Neural cell (in vitro differentiated cells): Measurements from ENCODE around the gene MYO1H. TPM values are rescaled to one million over a fixed set of nuclear protein-coding genes. Genes with fewer than 3 reads are reported as not detected.

Experiments used
- H2AFZ ChIP-seq: fragments of 200-600, 300-800 bp; sonication (generic), shearing (Covaris generic); 2 replicates; pipeline ENCODE4 v1.6.0; 2014; ENCODE audit warnings: low read depth, mild to moderate bottlenecking, antibody characterized with exemption, low read length, moderate library complexity
- H3F3A ChIP-seq: fragments of 200-600 bp; shearing (Covaris generic); 2 replicates; pipeline ENCODE4 v1.6.1; 2016; ENCODE audit warnings: mild to moderate bottlenecking, moderate library complexity, mixed read lengths, antibody characterized with exemption, low read length; ENCODE audit not compliant: insufficient read depth, poor library complexity, severe bottlenecking
- H3K27ac ChIP-seq: fragments of 200-600, 300-800 bp; sonication (generic), shearing (Covaris generic); 2 replicates; pipeline ENCODE4 v1.5.1; 2014; ENCODE audit warnings: mild to moderate bottlenecking, low read length, moderate library complexity
- H3K27me3 ChIP-seq: fragments of 300-800, 200-600 bp; sonication (generic), shearing (Covaris generic); 2 replicates; pipeline ENCODE4 v1.6.0; 2014; ENCODE audit warnings: mild to moderate bottlenecking, low read depth, low read length, moderate library complexity; ENCODE audit not compliant: insufficient read depth
- H3K36me3 ChIP-seq: fragments of 300-800, 200-600 bp; sonication (generic), shearing (Covaris generic); 2 replicates; pipeline ENCODE4 v1.5.1; 2014; ENCODE audit warnings: mild to moderate bottlenecking, antibody characterized with exemption, low read length, moderate library complexity; ENCODE audit not compliant: insufficient read depth
- H3K4me2 ChIP-seq: fragments of 300-800, 200-600 bp; sonication (generic), shearing (Covaris generic); 2 replicates; pipeline ENCODE4 v1.6.0; 2014; ENCODE audit warnings: mild to moderate bottlenecking, low read length
- H3K4me3 ChIP-seq: fragments of 300-800, 200-600 bp; sonication (generic), shearing (Covaris generic); 2 replicates; pipeline ENCODE4 v1.5.1; 2014; ENCODE audit warnings: mild to moderate bottlenecking, low read length, moderate library complexity
- H3K79me2 ChIP-seq: fragments of 200-600 bp; shearing (Covaris generic); replicated peaks from 2 replicates; pipeline ENCODE4 v1.6.0; 2014; ENCODE audit warnings: mild to moderate bottlenecking, low read length, moderate library complexity; ENCODE audit not compliant: insufficient read depth
- H3K9ac ChIP-seq: fragments of 300-800, 200-600 bp; sonication (generic), shearing (Covaris generic); 2 replicates; pipeline ENCODE4 v1.6.1; 2016; ENCODE audit warnings: mild to moderate bottlenecking, low read length, mixed read lengths
- H3K9me2 ChIP-seq: fragments of 200-600 bp; shearing (Covaris generic); 2 replicates; pipeline ENCODE4 v1.6.1; 2016; ENCODE audit warnings: mild to moderate bottlenecking, low read length, mixed read lengths; ENCODE audit not compliant: insufficient read depth
- H3K9me3 ChIP-seq: fragments of 200-600, 300-800 bp; sonication (generic), shearing (Covaris generic); 2 replicates; pipeline ENCODE4 v1.6.1; 2016; ENCODE audit warnings: mild to moderate bottlenecking, mixed run types, low read length, moderate library complexity, mixed read lengths
- H4K20me1 ChIP-seq: fragments of 200-600 bp; shearing (Covaris generic); 2 replicates; pipeline ENCODE4 v1.6.1; 2016; ENCODE audit warnings: mild to moderate bottlenecking, mixed run types; ENCODE audit not compliant: insufficient read depth
- CTCF ChIP-seq: fragments of 450-650 bp; IDR thresholded peaks from 2 replicates; pipeline ENCODE4 v1.5.1; 2014; ENCODE audit warnings: antibody characterized with exemption, mild to moderate bottlenecking, moderate library complexity; ENCODE audit not compliant: poor library complexity, severe bottlenecking
- EP300 ChIP-seq: fragments of 450-650 bp; conservative IDR thresholded peaks from 2 replicates; pipeline ENCODE4 v1.6.1; 2014; ENCODE audit warnings: antibody characterized with exemption, mild to moderate bottlenecking, moderate library complexity; ENCODE audit not compliant: poor library complexity, severe bottlenecking
- EZH2 ChIP-seq: fragments of 200-600, 300-800 bp; shearing (Covaris generic), sonication (generic); IDR thresholded peaks from 2 replicates; pipeline ENCODE4 v1.6.1; 2014; ENCODE audit warnings: antibody characterized with exemption, low read length, borderline replicate concordance, mild to moderate bottlenecking; ENCODE audit not compliant: insufficient read depth, poor library complexity, severe bottlenecking
- MXI1 ChIP-seq: fragments of 450-650 bp; conservative IDR thresholded peaks from 2 replicates; pipeline ENCODE4 v1.6.1; 2014; ENCODE audit warnings: antibody characterized with exemption, mild to moderate bottlenecking; ENCODE audit not compliant: poor library complexity, severe bottlenecking
- POLR2AphosphoS5 ChIP-seq: IDR thresholded peaks from 2 replicates; pipeline ENCODE4 v1.6.1; 2012
- RAD21 ChIP-seq: fragments of 450-650 bp; conservative IDR thresholded peaks from 2 replicates; pipeline ENCODE4 v1.6.1; 2014; ENCODE audit warnings: antibody characterized with exemption, mild to moderate bottlenecking, moderate library complexity
- REST ChIP-seq: IDR thresholded peaks from 2 replicates; pipeline ENCODE4 v1.6.1; 2012; ENCODE audit warnings: borderline replicate concordance
- SMC3 ChIP-seq: fragments of 450-650 bp; conservative IDR thresholded peaks from 2 replicates; pipeline ENCODE4 v1.6.1; 2014; ENCODE audit warnings: antibody characterized with exemption, mild to moderate bottlenecking, moderate library complexity; ENCODE audit not compliant: poor library complexity
- TAF1 ChIP-seq: IDR thresholded peaks from 2 replicates; pipeline ENCODE4 v1.6.1; 2012; ENCODE audit warnings: low read depth
- polyA plus RNA-seq: library from polyadenylated mRNA; depleted of rRNA; stranded (reverse); fragments of >200 nt; gene quantifications from 2 replicates; pipeline ENCODE4 v1.2.3, GENCODE V29; 2014

The MYO1H gene
- polyA plus RNA-seq, 1 donor from 2014 or later, result 10.6 TPM

- no peaks in the 10 kb centered on the region for H3K27me3 ChIP-seq
- H3K79me2 ChIP-seq, result no peaks in the 10 kb centered on the region
- H4K20me1 ChIP-seq, result no peaks in the 10 kb centered on the region
These were observed 103.3 kb downstream of the MYO1H start for GRCh38 chr12:109450980-109451379.

GRCh38 chr12:109451400-109451799, 103.7 kb downstream of the MYO1H start:
- no peaks in the 10 kb centered on the region for H3K9me2 ChIP-seq
- H3K79me2 ChIP-seq, result no peaks in the 10 kb centered on the region
- H4K20me1 ChIP-seq, result no peaks in the 10 kb centered on the region
- no peaks in the 10 kb centered on the region for H3K9me3 ChIP-seq
- no peak overlapping the region for H3K9ac ChIP-seq
- H3K36me3 ChIP-seq, result no peaks in the 10 kb centered on the region
- no peak overlapping the region for H3K4me3 ChIP-seq
- no peaks in the 10 kb centered on the region for H3F3A ChIP-seq
- no peak overlapping the region for H3K27ac ChIP-seq
- H3K27me3 ChIP-seq, result no peaks in the 10 kb centered on the region
- no peak overlapping the region for H2AFZ ChIP-seq
- H3K4me2 ChIP-seq, result no peak overlapping the region
- TF ChIP-seq EZH2 (no peak), TAF1 (no peak), POLR2AphosphoS5 (no peak), REST (no peak), MXI1 (no peak), EP300 (no peak), CTCF (no peak)

More at GRCh38 chr12:109450980-109451379, 103.3 kb downstream of the MYO1H start:
- no peaks in the 10 kb centered on the region for H3K36me3 ChIP-seq
- no peak overlapping the region for H3K27ac ChIP-seq
- no peak overlapping the region for H3K9ac ChIP-seq
- no peak overlapping the region for H3K4me2 ChIP-seq
- no peak overlapping the region for H2AFZ ChIP-seq
- TF ChIP-seq TAF1 (no peak), POLR2AphosphoS5 (no peak), EP300 (no peak), CTCF (no peak), REST (no peak), EZH2 (no peak), SMC3 (no peak), MXI1 (no peak), RAD21 (no peak)
- no peaks in the 10 kb centered on the region for H3K9me3 ChIP-seq
- H3F3A ChIP-seq, result no peaks in the 10 kb centered on the region
- H3K9me2 ChIP-seq, result no peaks in the 10 kb centered on the region
- H3K4me3 ChIP-seq, result no peak overlapping the region
